ENCODE measurements around the gene BTBD2. TPM values are rescaled to one million over a fixed set of nuclear protein-coding genes. Genes with fewer than 3 reads are reported as not detected.

BTBD2 gene
- total RNA-seq, 1 experiment from 2014 or later, result 52.2 TPM

DNA sequence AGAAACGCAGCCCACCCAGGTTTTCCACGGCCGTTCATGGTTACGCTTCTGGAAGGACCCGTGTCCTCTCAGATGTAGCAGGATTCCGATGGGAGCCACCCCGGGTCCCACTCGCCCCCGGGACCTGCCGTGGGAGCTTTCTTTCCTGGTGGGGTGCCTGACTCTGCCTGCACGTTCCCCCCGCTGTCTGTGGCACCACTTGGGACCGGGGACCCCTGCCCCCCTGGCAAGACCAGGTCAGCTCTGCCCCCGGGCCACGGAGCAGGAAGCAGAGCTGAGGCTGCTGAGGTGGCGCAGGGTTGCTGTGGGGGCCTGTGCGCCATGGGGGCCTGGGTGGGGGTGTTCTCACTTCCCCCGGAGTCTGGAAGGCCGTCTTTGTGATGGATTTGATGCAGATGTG is 62.5 kb downstream of the BTBD2 start:
- Mint-ChIP-seq H3K27ac (ENCODE audit: unreplicated experiment) (no peak overlapping the region), H3K9me3 (ENCODE audit: unreplicated experiment) (no peaks in the 10 kb centered on the region), H3K4me1 (ENCODE audit: low read depth, unreplicated experiment) (no peaks in the 10 kb centered on the region), H3K27me3 (ENCODE audit: insufficient read depth, unreplicated experiment) (no peaks in the 10 kb centered on the region), H3K36me3 (ENCODE audit: insufficient read depth, unreplicated experiment) (peaks cover 22% of the 10 kb centered on the region), H3K4me3 (ENCODE audit: unreplicated experiment) (no peak overlapping the region)
- intact Hi-C loops (cut with micrococcal nuclease; ENCODE audit: unreplicated experiment), result no loop called here
- Histone ChIP-seq H3K36me3 (ENCODE audit: control insufficient read depth, insufficient read depth, low read length) (no peaks in the 10 kb centered on the region; the same call in 1 of the 2 replicates), H3K9me3 (no peaks in the 10 kb centered on the region), H3K4me3 (ENCODE audit: low read depth, low read length) (no peak overlapping the region), H3K27me3 (replicated peaks; ENCODE audit: control insufficient read depth, insufficient read depth, low read length) (no peaks in the 10 kb centered on the region), H3K4me1 (no peaks in the 10 kb centered on the region)
- DNase-seq, result no peak
- ChIA-PET POLR2A (no interaction called here), CTCF (no interaction called here)
- BruUV-seq (replicated peaks), result no TSS peak
- no peak for TF ChIP-seq CTCF (IDR thresholded peaks at IDR 0.05; ENCODE audit: insufficient read depth in 1 of 2, low read depth in 1 of 2, low read length in 1 of 2, severe bottlenecking in 1 of 2, unreplicated experiment in 1 of 2)

- BruUV-seq (replicated peaks), result no TSS peak
- H3K36me3 ChIP-seq (ENCODE audit: control insufficient read depth, insufficient read depth, low read length), result no peaks in the 10 kb centered on the region; the same call in 1 of the 2 replicates
- no peaks in the 10 kb centered on the region for H3K9me3 ChIP-seq
- Mint-ChIP-seq H3K36me3 (ENCODE audit: insufficient read depth, unreplicated experiment) (peaks cover 23% of the 10 kb centered on the region), H3K4me3 (ENCODE audit: unreplicated experiment) (no peak overlapping the region), H3K4me1 (ENCODE audit: low read depth, unreplicated experiment) (no peaks in the 10 kb centered on the region), H3K9me3 (ENCODE audit: unreplicated experiment) (no peaks in the 10 kb centered on the region), H3K27ac (ENCODE audit: unreplicated experiment) (no peak overlapping the region), H3K27me3 (ENCODE audit: insufficient read depth, unreplicated experiment) (no peaks in the 10 kb centered on the region)
- DNase-seq, result no peak
- CTCF ChIA-PET, result no interaction called here
- intact Hi-C loops (cut with micrococcal nuclease; ENCODE audit: unreplicated experiment), result no loop called here
- no peaks in the 10 kb centered on the region for H3K27me3 ChIP-seq (replicated peaks; ENCODE audit: control insufficient read depth, insufficient read depth, low read length)
- no peak overlapping the region for H3K4me3 ChIP-seq (ENCODE audit: low read depth, low read length)
- TF ChIP-seq CTCF (IDR thresholded peaks at IDR 0.05; ENCODE audit: insufficient read depth in 1 of 2, low read depth in 1 of 2, low read length in 1 of 2, severe bottlenecking in 1 of 2, unreplicated experiment in 1 of 2), result no peak
- no peaks in the 10 kb centered on the region for H3K4me1 ChIP-seq
- POLR2A ChIA-PET, result no interaction called here
Measured at GRCh38 chr19:1952635-1953034, 62.9 kb downstream of the BTBD2 start.

- BruUV-seq (replicated peaks), result no TSS peak
- Mint-ChIP-seq H3K27ac (ENCODE audit: unreplicated experiment) (no peak overlapping the region), H3K4me1 (ENCODE audit: low read depth, unreplicated experiment) (no peaks in the 10 kb centered on the region), H3K4me3 (ENCODE audit: unreplicated experiment) (no peak overlapping the region), H3K36me3 (ENCODE audit: insufficient read depth, unreplicated experiment) (peaks cover 24% of the 10 kb centered on the region), H3K9me3 (ENCODE audit: unreplicated experiment) (no peaks in the 10 kb centered on the region), H3K27me3 (ENCODE audit: insufficient read depth, unreplicated experiment) (no peaks in the 10 kb centered on the region)
- POLR2A ChIA-PET, result no interaction called here
- H3K4me1 ChIP-seq, result no peaks in the 10 kb centered on the region
- intact Hi-C loops (cut with micrococcal nuclease; ENCODE audit: unreplicated experiment), result no loop called here
- no peak for TF ChIP-seq CTCF (IDR thresholded peaks at IDR 0.05; ENCODE audit: insufficient read depth in 1 of 2, low read depth in 1 of 2, low read length in 1 of 2, severe bottlenecking in 1 of 2, unreplicated experiment in 1 of 2)
- H3K36me3 ChIP-seq (ENCODE audit: control insufficient read depth, insufficient read depth, low read length), result no peaks in the 10 kb centered on the region; the same call in 1 of the 2 replicates
- CTCF ChIA-PET, result no interaction called here
- H3K9me3 ChIP-seq, result no peaks in the 10 kb centered on the region
- H3K4me3 ChIP-seq (ENCODE audit: low read depth, low read length), result no peak overlapping the region
- DNase-seq, result no peak
- no peaks in the 10 kb centered on the region for H3K27me3 ChIP-seq (replicated peaks; ENCODE audit: control insufficient read depth, insufficient read depth, low read length)
Measured at GRCh38 chr19:1950640-1951039, 64.9 kb downstream of the BTBD2 start.

All from Caco-2 (cell line).